OCI-LY1 (cell line): ENCODE results near the gene AQP7.

Source experiments
- CTCF ChIP-seq: fragments of 200-600 bp; sonication (generic), shearing (Covaris generic); IDR thresholded peaks from 2 replicates; pipeline ENCODE4 v1.5.1; 2017; ENCODE audit warnings: mild to moderate bottlenecking, antibody characterized with exemption, low read length, moderate library complexity, mixed read lengths
- EZH2 ChIP-seq: fragments of 200-600 bp; sonication (generic), shearing (Covaris generic); IDR thresholded peaks from 2 replicates; pipeline ENCODE4 v1.8.0; 2017; ENCODE audit warnings: borderline replicate concordance, mixed run types, mild to moderate bottlenecking, antibody characterized with exemption, low read length, moderate library complexity, mixed read lengths

GRCh38 chr9:33341182-33341581, 61.2 kb downstream of the AQP7 start:
- TF ChIP-seq CTCF (no peak), EZH2 (no peak)
